ENCODE measurements around the gene INSR. TPM values are rescaled to one million over a fixed set of nuclear protein-coding genes. Genes with fewer than 3 reads are reported as not detected.

INSR gene
- total and polyA plus RNA-seq, 5 donors, result 17.3 to 58.6 (median 53.0) TPM

- peaks cover 2% of the 10 kb centered on the region for H3K4me1 ChIP-seq (ENCODE audit: control insufficient read depth, insufficient read depth, low read length)
- intact Hi-C loops (cut with DNase I), result no loop called here
- DNase-seq (no peak), ATAC-seq (peak; percentile 44 to 54)
- 90% methylated on average over 22 of the region's 22 CpGs for WGBS
- no peaks in the 10 kb centered on the region for H3K27me3 ChIP-seq (ENCODE audit: control insufficient read depth, insufficient read depth)
- no peak overlapping the region for H3K27ac ChIP-seq (ENCODE audit: low read length)
- no peaks in the 10 kb centered on the region for H3K9me3 ChIP-seq (ENCODE audit: control insufficient read depth, low read length)
- H3K4me3 ChIP-seq (ENCODE audit: low read length), result no peak overlapping the region
Observed at GRCh38 chr19:7267792-7268704, 26.2 kb downstream of the INSR start.

- Histone ChIP-seq H3K9me3 (ENCODE audit: control insufficient read depth, low read length) (no peaks in the 10 kb centered on the region), H3K4me1 (ENCODE audit: control insufficient read depth, insufficient read depth, low read length) (peaks cover 2% of the 10 kb centered on the region), H3K27me3 (ENCODE audit: control insufficient read depth, insufficient read depth) (no peaks in the 10 kb centered on the region), H3K4me3 (ENCODE audit: low read length) (no peak overlapping the region), H3K27ac (ENCODE audit: low read length) (no peak overlapping the region)
- intact Hi-C loops (cut with DNase I), result no loop called here
- DNase-seq (no peak), ATAC-seq (no peak)
- 95% methylated on average over 7 of the region's 7 CpGs for WGBS
Observed at GRCh38 chr19:7266832-7267231, 27.4 kb downstream of the INSR start.

- WGBS, result 27% methylated on average over 5 of the region's 5 CpGs
- intact Hi-C loops (cut with DNase I), result no loop called here
- H3K4me3 ChIP-seq (ENCODE audit: low read length), result no peak overlapping the region
- DNase-seq (peak in 2 of 3 donors; percentile 35 to 67), ATAC-seq (peak in 1 of 2 donors; percentile 19)
- no peaks in the 10 kb centered on the region for H3K9me3 ChIP-seq (ENCODE audit: control insufficient read depth, low read length)
- no peaks in the 10 kb centered on the region for H3K27me3 ChIP-seq (ENCODE audit: control insufficient read depth, insufficient read depth)
- H3K4me1 ChIP-seq (ENCODE audit: control insufficient read depth, insufficient read depth, low read length), result peaks cover 2% of the 10 kb centered on the region
- H3K27ac ChIP-seq (ENCODE audit: low read length), result no peak overlapping the region
Observed at GRCh38 chr19:7265963-7266362, 28.3 kb downstream of the INSR start.

GRCh38 chr19:7264858-7265257 is 29.4 kb downstream of the INSR start:
- 91% methylated on average over 4 of the region's 4 CpGs for WGBS
- peaks cover 2% of the 10 kb centered on the region for H3K4me1 ChIP-seq (ENCODE audit: control insufficient read depth, insufficient read depth, low read length)
- DNase-seq (no peak), ATAC-seq (no peak)
- H3K9me3 ChIP-seq (ENCODE audit: control insufficient read depth, low read length), result no peaks in the 10 kb centered on the region
- H3K27me3 ChIP-seq (ENCODE audit: control insufficient read depth, insufficient read depth), result no peaks in the 10 kb centered on the region
- no peak overlapping the region for H3K27ac ChIP-seq (ENCODE audit: low read length)
- intact Hi-C loops (cut with DNase I), result no loop called here
- H3K4me3 ChIP-seq (ENCODE audit: low read length), result no peak overlapping the region

- H3K4me1 ChIP-seq (ENCODE audit: control insufficient read depth, insufficient read depth, low read length), result peaks cover 2% of the 10 kb centered on the region
- WGBS, result 64% methylated on average over 5 of the region's 5 CpGs
Observed at GRCh38 chr19:7263521-7263920, 30.7 kb downstream of the INSR start.

GRCh38 chr19:7263066-7263465 is 31.1 kb downstream of the INSR start:
- Histone ChIP-seq H3K9me3 (ENCODE audit: control insufficient read depth, low read length) (no peaks in the 10 kb centered on the region), H3K27me3 (ENCODE audit: control insufficient read depth, insufficient read depth) (no peaks in the 10 kb centered on the region), H3K4me3 (ENCODE audit: low read length) (no peak overlapping the region), H3K27ac (ENCODE audit: low read length) (no peak overlapping the region), H3K4me1 (ENCODE audit: control insufficient read depth, insufficient read depth, low read length) (peaks cover 2% of the 10 kb centered on the region)
- ATAC-seq (no peak), DNase-seq (no peak)
- intact Hi-C loops (cut with DNase I), result no loop called here
- WGBS, result 86% methylated on average over 3 of the region's 3 CpGs

More at GRCh38 chr19:7263521-7263920, 30.7 kb downstream of the INSR start:
- intact Hi-C loops (cut with DNase I), result no loop called here
- Histone ChIP-seq H3K27me3 (ENCODE audit: control insufficient read depth, insufficient read depth) (no peaks in the 10 kb centered on the region), H3K4me3 (ENCODE audit: low read length) (no peak overlapping the region), H3K9me3 (ENCODE audit: control insufficient read depth, low read length) (no peaks in the 10 kb centered on the region), H3K27ac (ENCODE audit: low read length) (no peak overlapping the region)
- no peak for ATAC-seq
- DNase-seq, result no peak

- intact Hi-C loops (cut with DNase I), result no loop called here
- DNase-seq (no peak), ATAC-seq (no peak)
- Histone ChIP-seq H3K4me1 (ENCODE audit: control insufficient read depth, insufficient read depth, low read length) (peaks cover 2% of the 10 kb centered on the region), H3K4me3 (ENCODE audit: low read length) (no peak overlapping the region), H3K9me3 (ENCODE audit: control insufficient read depth, low read length) (no peaks in the 10 kb centered on the region), H3K27me3 (ENCODE audit: control insufficient read depth, insufficient read depth) (no peaks in the 10 kb centered on the region), H3K27ac (ENCODE audit: low read length) (no peak overlapping the region)
- 86% methylated on average over 6 of the region's 6 CpGs for whole genome bisulfite sequencing
Observed at GRCh38 chr19:7262470-7262869, 31.7 kb downstream of the INSR start.

- H3K27me3 ChIP-seq (ENCODE audit: control insufficient read depth, insufficient read depth), result no peaks in the 10 kb centered on the region
- H3K27ac ChIP-seq (ENCODE audit: low read length), result no peak overlapping the region
- no peaks in the 10 kb centered on the region for H3K9me3 ChIP-seq (ENCODE audit: control insufficient read depth, low read length)
- no peak overlapping the region for H3K4me3 ChIP-seq (ENCODE audit: low read length)
- DNase-seq (no peak), ATAC-seq (no peak)
- intact Hi-C loops (cut with DNase I), result no loop called here
- H3K4me1 ChIP-seq (ENCODE audit: control insufficient read depth, insufficient read depth, low read length), result peaks cover 2% of the 10 kb centered on the region
- 64% methylated on average over 7 of the region's 7 CpGs for WGBS
Observed at GRCh38 chr19:7260161-7260560, 34.1 kb downstream of the INSR start.

- H3K9me3 ChIP-seq (ENCODE audit: control insufficient read depth, low read length), result no peaks in the 10 kb centered on the region
- DNase-seq, result no peak
- peaks cover 2% of the 10 kb centered on the region for H3K4me1 ChIP-seq (ENCODE audit: control insufficient read depth, insufficient read depth, low read length)
- no peak overlapping the region for H3K4me3 ChIP-seq (ENCODE audit: low read length)
- no peak overlapping the region for H3K27ac ChIP-seq (ENCODE audit: low read length)
- ATAC-seq, result no peak
- intact Hi-C loops (cut with DNase I), result no loop called here
- WGBS, result 94% methylated on average over 6 of the region's 6 CpGs
- no peaks in the 10 kb centered on the region for H3K27me3 ChIP-seq (ENCODE audit: control insufficient read depth, insufficient read depth)
Observed at GRCh38 chr19:7258840-7259395, 35.3 kb downstream of the INSR start.

GRCh38 chr19:7258041-7258839 is 36.0 kb downstream of the INSR start:
- Histone ChIP-seq H3K9me3 (ENCODE audit: control insufficient read depth, low read length) (no peaks in the 10 kb centered on the region), H3K4me1 (ENCODE audit: control insufficient read depth, insufficient read depth, low read length) (no peaks in the 10 kb centered on the region), H3K4me3 (ENCODE audit: low read length) (no peak overlapping the region), H3K27ac (ENCODE audit: low read length) (no peak overlapping the region), H3K27me3 (ENCODE audit: control insufficient read depth, insufficient read depth) (no peaks in the 10 kb centered on the region)
- WGBS, result 93% methylated on average over 10 of the region's 10 CpGs
- DNase-seq (no peak), ATAC-seq (no peak)
- intact Hi-C loops (cut with DNase I), result no loop called here
